Astrocyte (in vitro differentiated cells and primary cell): ENCODE data around the gene SUMO3.

Experiments
- CTCF ChIP-seq: IDR thresholded peaks from 2 replicates; pipeline ENCODE4 v1.5.1; 2011; ENCODE audit warnings: low read depth, mild to moderate bottlenecking, inconsistent platforms, low read length, moderate library complexity; ENCODE audit not compliant: insufficient read depth
- EZH2 ChIP-seq: IDR thresholded peaks from 2 replicates; pipeline ENCODE4 v1.6.1; 2012; ENCODE audit warnings: mild to moderate bottlenecking, low read length, inconsistent platforms; ENCODE audit not compliant: insufficient read depth

GRCh38 chr21:44758781-44759627, 58.9 kb downstream of the SUMO3 start:
- no peak for TF ChIP-seq EZH2
- no peak for TF ChIP-seq CTCF
